KOPT-K1 (cell line): ENCODE results near the gene BARX1.

Experiments
- H3K27ac ChIP-seq: fragments of 200-600 bp; sonication (generic); 2 replicates; pipeline ENCODE4 v1.5.1; 2016; ENCODE audit warnings: antibody characterized with exemption, mild to moderate bottlenecking, low read depth, low read length; ENCODE audit not compliant: poor library complexity, severe bottlenecking
- H3K36me3 ChIP-seq: fragments of 200-600 bp; sonication (generic); 2 replicates; pipeline ENCODE4 v1.5.1; 2017; ENCODE audit warnings: antibody characterized with exemption, mild to moderate bottlenecking, low read length, moderate library complexity; ENCODE audit not compliant: insufficient read depth
- H3K9me3 ChIP-seq: fragments of 200-600 bp; sonication (generic); 2 replicates; pipeline ENCODE4 v1.5.1; 2017; ENCODE audit warnings: antibody characterized with exemption, low read length, mild to moderate bottlenecking; ENCODE audit not compliant: insufficient read depth, poor library complexity, severe bottlenecking

The BARX1 gene

DNA sequence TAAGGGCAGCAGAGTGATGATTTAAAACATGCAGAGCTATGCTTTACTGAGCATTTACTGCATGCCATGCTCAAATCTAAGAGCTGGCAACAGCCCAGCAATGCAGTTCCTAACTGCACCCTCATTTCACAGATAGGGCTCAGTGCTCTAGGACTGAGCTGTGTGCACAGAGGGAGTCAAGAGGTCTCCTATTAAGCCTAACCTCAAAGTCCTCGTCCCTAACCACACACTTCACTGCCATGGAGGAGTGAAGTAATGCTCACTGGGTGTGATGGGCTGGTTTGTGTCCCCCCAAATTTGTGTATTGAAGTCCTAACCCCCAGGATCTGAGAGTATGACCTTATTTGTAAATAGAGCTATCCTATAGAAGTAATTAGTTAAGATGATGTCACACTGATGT lies 25.9 kb downstream of the BARX1 start:
- Histone ChIP-seq H3K9me3 (no peaks in the 10 kb centered on the region), H3K27ac (no peak overlapping the region), H3K36me3 (no peaks in the 10 kb centered on the region)

DNA sequence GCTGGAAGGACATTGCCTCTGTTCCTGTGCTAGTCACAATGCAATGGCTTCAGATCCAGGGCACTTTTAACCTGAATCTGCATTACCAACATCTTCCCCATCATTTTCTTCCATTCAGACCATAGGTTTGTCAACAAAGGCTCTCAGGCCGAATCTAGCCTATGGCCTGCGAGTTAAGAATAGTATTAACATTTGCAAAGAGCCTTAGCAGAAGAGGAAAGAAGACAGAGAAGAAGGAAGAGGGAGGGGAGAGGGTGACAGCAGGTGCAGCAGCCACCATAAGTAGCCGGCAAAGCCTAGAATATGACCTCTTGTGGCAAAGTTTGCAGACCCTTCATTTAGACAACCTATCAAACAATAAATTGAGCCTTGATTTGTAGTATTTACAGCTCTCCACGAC lies 32.6 kb downstream of the BARX1 start:
- Histone ChIP-seq H3K9me3 (no peaks in the 10 kb centered on the region), H3K36me3 (no peaks in the 10 kb centered on the region), H3K27ac (no peak overlapping the region)

DNA sequence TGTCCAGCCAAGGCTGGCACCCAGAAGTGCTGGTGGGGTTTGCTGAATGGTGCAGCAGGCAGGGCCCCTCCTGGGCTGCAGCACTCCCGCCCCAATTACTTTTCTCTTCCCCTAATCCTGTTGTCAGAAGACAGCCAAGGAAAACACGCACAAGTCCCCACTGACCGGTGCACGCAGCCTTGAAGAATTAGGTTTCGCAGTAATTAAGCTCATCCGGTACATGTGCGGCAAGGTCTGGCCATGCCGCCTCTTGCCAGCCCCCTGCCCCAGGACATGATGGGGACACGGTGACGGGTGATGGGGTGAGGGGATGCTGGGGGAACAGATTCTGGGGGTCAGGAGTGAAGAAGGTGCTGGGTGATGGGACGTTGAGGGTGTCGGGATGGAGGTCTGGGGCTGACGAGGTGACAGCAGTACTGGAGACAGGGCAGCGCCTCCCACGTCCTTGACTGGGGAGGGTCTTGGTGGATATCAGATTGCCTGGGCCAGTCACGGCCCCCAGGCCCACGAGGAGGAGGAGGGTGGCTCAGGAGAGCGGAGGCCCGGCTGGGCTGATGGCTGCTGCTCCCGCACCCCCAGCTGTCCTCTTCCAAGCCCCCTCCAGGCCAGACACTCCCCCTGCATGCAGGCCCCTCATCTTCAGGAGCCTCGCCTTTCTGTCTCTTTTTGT lies 34.9 kb downstream of the BARX1 start:
- Histone ChIP-seq H3K27ac (no peak overlapping the region), H3K9me3 (no peaks in the 10 kb centered on the region)

DNA sequence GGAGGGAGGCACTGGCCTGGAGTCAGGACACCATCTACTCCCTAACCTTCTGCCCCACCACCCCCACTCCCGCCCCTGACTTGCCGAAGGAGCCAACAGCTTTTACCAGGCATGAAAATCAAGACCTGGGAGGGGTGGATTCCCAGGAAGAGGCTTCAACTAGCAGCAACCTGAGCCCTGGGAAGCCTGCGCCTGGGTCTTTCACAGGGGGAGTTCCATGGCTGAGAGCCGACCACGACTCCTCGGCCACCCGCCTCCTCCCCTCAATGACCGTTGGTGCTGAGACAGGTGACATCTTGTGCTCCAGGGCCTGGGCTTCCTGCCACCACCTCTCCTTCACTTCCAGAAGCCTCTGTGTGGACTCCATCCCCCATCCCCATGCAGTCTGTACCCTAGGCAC lies 37.1 kb downstream of the BARX1 start:
- Histone ChIP-seq H3K27ac (no peak overlapping the region), H3K9me3 (no peaks in the 10 kb centered on the region), H3K36me3 (no peaks in the 10 kb centered on the region)

More for the DNA sequence above, 34.9 kb downstream of the BARX1 start:
- H3K36me3 ChIP-seq: no peaks in the 10 kb centered on the region

DNA sequence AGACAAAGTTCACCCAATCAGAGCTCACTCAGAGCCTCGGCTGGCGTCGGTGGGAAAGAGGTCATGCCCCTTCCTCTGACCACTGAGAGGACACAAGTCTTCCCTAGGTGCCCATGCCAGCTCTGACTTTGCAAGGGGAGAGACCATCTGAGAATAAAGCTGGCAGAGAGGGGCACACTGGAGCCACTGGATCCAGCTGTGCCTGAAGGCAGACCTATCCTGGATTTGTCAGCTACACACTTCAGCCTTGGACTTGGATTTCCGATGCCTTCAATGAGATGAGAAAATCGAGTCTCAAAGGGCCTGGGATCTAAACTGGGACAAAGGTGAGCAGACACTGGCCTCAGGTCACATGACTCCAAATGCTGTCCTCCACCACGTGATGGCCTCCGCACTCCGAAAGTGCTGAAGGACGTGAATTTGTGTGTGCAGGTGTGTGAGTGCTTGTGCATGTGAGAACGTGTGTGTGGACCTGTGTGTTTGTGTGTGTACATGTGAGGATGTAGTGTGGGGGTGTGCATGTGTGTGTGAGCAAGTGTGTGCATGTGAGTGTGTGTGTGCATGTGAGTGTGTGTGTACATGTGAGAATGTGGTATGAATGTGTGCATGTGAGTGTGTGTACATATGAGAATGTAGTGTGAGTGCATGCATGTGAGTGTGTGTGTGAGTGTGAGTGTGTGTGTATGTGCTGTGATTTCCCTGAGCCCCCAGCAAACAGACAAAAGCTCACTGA lies 37.9 kb downstream of the BARX1 start:
- Histone ChIP-seq H3K9me3 (no peaks in the 10 kb centered on the region), H3K36me3 (no peaks in the 10 kb centered on the region), H3K27ac (no peak overlapping the region)

DNA sequence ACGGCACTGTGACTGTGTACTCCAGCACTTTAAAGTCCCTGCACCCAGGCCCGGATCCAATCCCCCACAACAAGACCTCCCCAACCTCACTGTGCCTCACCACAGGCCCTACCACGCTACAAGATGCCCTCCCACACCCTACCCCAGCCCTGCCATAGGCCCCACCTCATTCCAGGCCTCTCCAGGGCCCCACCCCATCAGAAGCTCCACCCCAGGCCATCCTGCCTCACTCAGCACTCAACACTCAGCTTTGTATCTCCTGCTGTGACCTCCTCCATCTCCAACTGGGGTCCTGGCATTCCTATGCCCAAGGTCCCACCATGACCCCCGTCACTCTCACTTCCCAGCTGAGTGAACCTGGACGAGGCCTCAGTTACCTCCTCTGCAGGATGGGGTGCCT lies 38.8 kb downstream of the BARX1 start:
- H3K9me3 ChIP-seq: no peaks in the 10 kb centered on the region
- no peak overlapping the region for H3K27ac ChIP-seq
- H3K36me3 ChIP-seq: no peaks in the 10 kb centered on the region

DNA sequence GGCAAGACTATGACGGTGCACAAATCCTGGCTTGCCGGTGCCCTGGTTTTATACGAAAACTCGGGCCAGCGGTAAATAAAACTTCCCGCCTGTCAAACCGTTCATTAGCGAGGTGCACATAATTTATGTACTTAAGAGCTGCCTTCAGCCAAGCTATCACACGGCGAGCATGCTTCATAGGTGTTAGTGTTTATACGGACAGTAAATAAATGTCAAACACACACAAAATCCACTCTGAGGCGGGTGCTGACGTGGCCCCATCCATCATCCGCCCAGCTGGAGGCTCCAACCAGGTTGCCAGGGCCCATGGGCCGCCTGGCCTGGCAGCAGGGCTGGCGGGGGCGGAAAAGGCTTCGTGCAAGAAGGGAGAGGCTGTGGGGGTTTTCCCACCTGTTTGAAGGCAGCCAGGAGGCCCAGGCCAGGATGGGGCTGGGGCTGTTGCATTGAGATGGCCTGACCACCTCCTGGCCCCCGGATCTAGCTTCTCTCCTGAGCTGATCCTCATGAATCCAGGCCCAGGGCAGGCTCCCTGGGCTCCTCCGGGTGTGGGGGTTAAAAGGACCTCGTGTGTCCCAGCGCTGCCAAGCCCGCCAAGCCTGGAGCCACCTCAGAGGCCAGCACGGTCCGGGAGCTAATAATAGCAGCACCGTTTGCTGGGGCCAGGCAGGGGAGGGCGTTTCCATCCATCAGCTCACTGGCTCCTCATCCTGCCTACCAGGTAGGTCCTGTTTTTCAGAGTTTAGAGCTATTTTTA lies 43.2 kb downstream of the BARX1 start:
- H3K9me3 ChIP-seq: no peaks in the 10 kb centered on the region

DNA sequence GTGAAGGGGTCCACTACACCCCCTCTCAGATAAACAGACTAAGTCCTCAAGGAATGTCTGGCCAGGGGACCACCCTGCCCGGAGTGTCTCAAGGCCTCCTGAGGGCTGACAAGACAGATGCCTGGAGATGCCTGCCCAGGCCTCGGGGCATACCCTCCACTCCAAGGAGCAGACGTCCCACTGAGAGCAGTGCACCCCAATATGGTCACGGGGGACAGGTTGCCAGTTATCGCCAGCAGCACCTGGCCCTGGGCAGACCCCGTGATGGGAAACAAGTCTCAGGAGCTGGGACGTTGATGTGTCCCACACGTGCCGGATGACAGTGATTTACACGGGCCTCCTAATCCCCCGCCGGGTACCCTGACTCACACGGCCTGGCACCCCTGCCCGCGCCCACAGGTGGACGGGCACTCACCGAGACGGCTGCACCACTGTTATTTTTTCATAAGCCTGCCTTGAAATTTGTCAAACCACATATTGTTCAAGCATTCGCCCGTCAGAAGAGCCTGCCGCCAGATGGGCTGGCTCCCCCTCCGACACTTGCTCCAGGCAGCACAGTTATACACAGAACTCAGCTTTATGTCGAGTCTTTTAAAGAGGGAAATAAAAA lies 43.9 kb downstream of the BARX1 start:
- no peaks in the 10 kb centered on the region for H3K36me3 ChIP-seq
- no peaks in the 10 kb centered on the region for H3K9me3 ChIP-seq
- H3K27ac ChIP-seq: no peak overlapping the region

More for the DNA sequence above, 43.2 kb downstream of the BARX1 start:
- Histone ChIP-seq H3K36me3 (no peaks in the 10 kb centered on the region), H3K27ac (no peak overlapping the region)

DNA sequence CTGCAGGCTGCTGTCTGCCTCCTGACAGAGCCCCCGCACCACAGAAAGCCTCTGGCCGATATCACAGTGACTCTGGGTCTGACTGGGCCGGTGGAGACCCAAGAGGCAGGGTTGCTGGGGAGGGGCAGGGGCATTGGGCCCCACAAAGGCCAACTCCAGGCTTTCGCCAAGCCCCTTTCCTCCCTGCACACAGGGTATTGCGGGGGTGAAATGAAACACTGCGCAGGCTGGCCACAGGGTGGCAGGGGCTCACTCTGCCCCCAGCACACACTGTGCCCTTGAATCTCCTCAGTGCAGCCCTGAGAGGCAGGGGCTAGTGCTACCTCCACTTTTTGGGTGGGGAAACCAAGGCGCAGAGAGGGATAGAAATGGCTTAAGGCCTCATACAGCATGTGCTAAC lies 44.6 kb downstream of the BARX1 start:
- no peaks in the 10 kb centered on the region for H3K36me3 ChIP-seq
- no peak overlapping the region for H3K27ac ChIP-seq
- H3K9me3 ChIP-seq: no peaks in the 10 kb centered on the region

DNA sequence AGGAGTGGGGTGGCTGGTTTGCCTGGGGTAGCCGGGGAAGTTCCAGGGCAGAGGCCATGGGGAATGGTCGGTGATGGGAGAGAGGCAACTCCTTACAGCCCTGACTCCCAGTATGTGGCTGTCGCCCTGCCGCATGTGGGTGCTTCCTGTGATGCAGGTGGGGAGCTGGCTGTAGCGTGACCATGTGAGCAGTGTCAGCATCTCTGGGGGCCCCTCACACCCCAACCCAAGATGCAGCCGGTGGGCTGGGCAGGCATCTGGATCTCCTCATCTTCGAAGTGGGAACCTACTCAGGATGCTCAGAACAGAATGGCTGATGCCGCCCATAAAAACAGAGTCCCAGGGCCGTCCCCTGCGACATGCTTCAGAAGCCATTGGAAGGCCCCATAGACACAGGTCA lies 45.0 kb downstream of the BARX1 start:
- Histone ChIP-seq H3K9me3 (no peaks in the 10 kb centered on the region), H3K36me3 (no peaks in the 10 kb centered on the region), H3K27ac (no peak overlapping the region)

DNA sequence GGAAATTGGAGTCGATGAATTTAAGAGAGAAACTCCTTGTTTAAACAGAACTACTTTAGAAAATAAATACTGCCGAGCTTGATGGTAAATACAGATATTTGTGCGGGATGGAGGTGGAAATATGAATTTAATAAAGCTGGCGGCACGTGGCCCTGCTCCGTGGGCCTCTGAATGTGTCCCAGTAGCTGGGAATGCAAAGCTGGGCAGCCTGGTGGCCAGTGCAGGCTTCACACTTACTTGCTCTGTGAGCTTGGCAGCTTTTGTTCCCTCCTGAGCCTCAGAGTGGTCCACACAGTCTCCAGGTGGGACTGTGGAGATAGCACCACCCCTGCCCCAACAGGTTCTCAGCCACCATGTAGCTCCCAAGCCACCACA lies 45.9 kb downstream of the BARX1 start:
- Histone ChIP-seq H3K9me3 (no peaks in the 10 kb centered on the region), H3K27ac (no peak overlapping the region), H3K36me3 (no peaks in the 10 kb centered on the region)

DNA sequence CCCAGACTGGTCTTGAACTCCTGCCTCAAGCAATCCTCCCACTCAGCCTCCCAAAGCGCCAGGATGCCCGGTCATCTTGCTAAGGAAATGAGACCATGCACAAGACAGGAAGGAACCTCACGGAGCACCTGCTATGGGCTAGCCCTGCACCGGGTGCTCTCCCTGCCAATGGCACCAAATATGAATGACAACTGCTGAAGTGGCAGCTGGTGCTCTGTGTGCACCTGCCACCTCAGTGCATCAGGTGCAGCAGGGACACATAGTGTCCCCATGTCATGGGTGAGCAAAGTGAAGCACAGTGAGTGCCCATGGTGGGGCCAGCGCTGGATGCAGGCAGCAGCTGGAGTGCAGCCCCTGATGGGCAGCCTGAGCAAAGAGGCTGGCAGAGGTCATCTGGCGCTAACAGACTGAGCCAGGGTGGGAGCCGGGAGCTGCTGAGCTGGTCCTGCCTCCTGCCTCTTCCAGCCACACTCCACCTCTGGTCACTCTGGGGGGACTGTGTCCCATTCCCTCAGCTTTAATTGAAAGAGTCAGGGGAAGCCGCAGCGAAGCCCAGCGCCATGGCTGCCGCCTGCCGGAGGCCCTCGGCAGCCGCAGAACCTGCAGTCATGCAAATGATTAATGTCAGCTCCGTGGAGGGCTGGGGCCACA lies 46.4 kb downstream of the BARX1 start:
- no peak overlapping the region for H3K27ac ChIP-seq
- H3K9me3 ChIP-seq: no peaks in the 10 kb centered on the region
- no peaks in the 10 kb centered on the region for H3K36me3 ChIP-seq

DNA sequence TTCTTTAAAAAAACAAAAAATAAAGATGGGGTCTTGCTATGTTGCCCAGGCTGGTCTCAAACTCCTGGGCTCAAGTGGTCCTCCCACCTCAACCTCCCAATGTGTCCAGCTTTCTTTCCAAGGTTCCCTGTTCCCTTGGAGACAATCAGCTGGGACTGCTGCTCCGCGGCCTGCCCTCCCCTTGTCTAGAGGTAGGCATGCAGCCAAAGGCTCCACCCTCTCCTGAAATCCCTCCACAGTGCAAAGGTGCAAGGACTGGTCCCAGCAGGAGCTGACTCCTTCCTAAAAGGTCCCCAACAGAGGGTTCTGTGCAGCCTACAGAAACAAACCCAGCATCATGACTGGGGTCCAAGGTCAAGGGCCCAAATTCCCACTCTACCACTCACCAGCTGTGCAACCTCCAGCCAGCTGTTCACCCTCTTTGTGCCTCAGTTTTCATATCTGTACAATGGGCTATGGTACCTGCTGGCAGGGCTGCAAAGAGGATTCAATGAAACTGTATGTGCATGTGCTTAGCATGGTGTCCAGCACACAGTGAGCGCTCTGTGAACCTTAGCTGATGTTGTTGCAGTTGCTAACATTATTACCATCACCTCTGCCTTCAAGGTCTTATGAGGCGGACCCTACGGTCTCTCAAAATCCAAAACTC lies 47.5 kb downstream of the BARX1 start:
- Histone ChIP-seq H3K9me3 (no peaks in the 10 kb centered on the region), H3K36me3 (no peaks in the 10 kb centered on the region), H3K27ac (no peak overlapping the region)

DNA sequence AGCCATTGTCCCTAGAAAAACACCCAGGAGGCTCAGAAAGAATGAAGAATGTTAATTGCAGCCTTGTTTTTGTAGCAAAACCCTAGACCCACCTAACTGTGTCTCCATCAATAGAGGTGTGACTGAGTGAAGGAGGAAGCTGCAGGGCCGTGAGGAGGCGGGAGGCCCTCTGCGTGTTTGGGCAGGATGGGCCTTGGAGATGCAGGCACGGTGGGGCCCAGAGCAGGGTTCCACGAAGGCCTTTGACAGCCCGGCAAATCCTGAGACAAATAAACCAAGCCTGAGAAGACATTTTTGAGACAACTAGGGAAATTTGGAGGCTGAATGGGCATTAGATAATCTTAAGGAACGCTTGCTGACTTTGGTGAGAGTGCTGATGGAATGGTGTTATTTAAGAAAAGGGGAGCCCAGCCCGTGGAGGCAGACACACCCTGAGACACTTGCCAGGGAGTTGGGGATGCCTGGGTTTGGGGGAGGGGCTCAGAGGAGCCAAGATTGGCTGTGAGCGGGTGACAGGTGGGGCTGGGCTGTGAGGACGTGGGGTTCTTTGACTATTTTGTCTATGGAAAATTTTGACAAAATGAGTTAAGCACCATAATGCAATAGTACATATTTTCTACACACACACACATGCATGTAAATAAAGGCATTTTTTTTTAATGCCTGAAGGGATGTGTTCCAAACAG lies 48.8 kb downstream of the BARX1 start:
- Histone ChIP-seq H3K27ac (no peak overlapping the region), H3K36me3 (no peaks in the 10 kb centered on the region), H3K9me3 (no peaks in the 10 kb centered on the region)
